Subcutaneous adipose tissue (tissue), 4 donors: ENCODE data around the gene NLRP5. TPM values are rescaled to one million over a fixed set of nuclear protein-coding genes. Genes with fewer than 3 reads are reported as not detected.

ENCODE experiments used
- total RNA-seq, 4 donors: library from RNA; depleted of rRNA; stranded (reverse); fragments of >200 nt; gene quantifications; one replicate each; pipeline ENCODE4 v1.1.0, GENCODE V29; 2016
- TF ChIP-seq, protein P1 (sequence below): fragments of 450-650 bp; IDR thresholded peaks from one replicate; pipeline ENCODE4 v1.5.1; 2016; ENCODE audit warnings: low read depth, mild to moderate bottlenecking, control low read depth, antibody characterized with exemption, moderate library complexity

Gene NLRP5
- total RNA-seq: not detected

DNA sequence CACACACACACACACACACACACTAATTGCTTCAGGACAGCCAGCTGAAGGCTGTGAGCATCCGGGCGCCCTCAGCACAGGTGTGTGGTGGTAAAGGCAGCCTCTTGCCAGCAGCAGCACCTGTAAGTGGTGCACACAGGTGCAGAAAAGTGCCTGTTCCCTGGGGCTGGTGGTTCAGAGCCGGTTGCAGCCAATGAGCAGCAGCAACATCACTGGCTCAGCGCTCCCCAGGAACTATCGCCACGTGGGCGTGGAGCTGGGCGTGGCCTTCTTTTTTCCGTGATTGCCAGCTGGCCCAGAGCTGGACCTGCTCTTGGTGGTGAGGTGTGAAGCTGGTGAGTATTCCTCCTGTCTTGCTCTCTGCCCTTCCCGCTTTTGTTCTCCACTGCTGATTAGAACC lies at the start of gene NLRP5:
NLRP5 (plus strand) TSS at position 289 of the 400 bp plus-strand sequence.
- TF ChIP-seq, protein P1, sequence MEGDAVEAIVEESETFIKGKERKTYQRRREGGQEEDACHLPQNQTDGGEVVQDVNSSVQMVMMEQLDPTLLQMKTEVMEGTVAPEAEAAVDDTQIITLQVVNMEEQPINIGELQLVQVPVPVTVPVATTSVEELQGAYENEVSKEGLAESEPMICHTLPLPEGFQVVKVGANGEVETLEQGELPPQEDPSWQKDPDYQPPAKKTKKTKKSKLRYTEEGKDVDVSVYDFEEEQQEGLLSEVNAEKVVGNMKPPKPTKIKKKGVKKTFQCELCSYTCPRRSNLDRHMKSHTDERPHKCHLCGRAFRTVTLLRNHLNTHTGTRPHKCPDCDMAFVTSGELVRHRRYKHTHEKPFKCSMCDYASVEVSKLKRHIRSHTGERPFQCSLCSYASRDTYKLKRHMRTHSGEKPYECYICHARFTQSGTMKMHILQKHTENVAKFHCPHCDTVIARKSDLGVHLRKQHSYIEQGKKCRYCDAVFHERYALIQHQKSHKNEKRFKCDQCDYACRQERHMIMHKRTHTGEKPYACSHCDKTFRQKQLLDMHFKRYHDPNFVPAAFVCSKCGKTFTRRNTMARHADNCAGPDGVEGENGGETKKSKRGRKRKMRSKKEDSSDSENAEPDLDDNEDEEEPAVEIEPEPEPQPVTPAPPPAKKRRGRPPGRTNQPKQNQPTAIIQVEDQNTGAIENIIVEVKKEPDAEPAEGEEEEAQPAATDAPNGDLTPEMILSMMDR: no peak

DNA sequence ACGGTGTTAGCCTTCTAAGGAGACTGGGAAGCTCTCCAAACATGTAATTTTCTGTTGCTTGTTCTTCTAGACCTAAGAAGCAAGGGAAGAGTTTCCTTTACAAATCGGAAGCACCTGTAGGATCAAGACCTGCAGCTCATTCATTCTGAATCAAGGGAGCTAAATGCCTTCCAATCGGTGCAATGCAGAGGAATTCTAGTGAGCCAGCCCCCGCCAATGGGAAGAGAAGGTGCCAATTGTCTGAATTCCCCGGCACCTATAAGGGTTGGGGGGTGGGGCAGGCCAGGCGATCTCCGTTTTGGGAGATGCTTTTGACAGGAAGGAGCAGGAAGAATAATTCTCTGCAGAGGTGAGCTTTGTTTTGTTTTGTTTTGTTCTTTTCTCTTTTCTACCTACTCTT lies 47.4 kb upstream of the NLRP5 start:
- TF ChIP-seq, protein P1: no peak

DNA sequence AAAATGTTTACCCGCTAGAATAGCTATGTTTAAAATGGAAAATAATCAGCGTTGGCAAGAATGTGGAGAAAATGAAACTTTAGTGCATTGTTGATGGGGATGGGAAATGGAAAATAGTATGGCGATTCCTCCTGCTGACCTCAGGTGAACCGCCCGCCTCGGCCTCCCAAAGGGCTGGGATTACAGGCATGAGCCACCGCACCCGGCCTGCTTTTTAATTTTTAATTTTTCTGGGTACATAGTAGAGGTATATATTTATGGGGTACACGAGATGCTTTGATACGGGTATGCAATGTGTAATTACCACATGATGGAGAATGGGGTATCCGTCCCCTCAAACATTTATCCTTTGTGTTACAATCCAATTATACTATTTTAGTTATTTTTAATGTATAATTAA lies 46.3 kb upstream of the NLRP5 start:
- TF ChIP-seq, protein P1: no peak

DNA sequence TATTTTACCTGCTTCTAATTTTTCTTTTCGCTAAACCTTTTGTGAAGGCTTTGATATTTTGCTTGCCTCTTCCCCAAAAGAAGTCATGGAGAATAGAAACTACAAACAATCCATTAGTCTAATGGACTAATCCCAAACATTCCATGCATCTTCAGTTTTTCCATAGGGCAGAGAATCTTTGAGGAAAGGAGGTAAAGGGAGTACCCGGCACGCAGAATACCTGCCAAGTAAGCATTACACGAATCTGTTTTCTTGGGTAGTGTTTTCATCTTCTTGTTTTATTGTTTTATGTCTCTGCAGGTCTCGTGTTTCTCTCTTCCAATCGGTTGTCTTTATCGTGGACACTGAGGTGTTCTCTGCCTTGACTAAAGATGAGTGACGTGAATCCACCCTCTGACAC lies 39.0 kb upstream of the NLRP5 start, which contains the start of gene NLRP8:
NLRP8 (plus strand) TSS at position 301 of the 400 bp plus-strand sequence.
- TF ChIP-seq, protein P1: no peak

DNA sequence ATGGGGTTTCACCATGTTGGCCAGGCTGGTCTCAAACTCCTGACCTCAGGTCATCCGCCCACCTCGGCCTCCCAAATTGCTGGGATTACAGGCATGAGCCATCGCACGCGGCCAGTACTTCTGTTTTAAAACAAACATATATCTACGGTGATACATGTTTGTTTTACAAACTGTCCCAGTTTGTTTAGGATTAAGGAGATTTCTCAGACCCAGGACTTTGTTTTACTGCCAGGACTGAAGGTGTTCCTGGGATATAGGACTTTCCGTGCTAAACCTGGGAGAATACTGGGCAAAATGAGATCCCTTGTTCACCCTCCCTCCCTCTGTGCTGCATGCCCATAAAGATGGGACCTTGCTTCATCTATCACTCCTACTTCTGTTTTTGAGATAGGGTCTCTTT lies 30.1 kb upstream of the NLRP5 start:
- TF ChIP-seq, protein P1: no peak

DNA sequence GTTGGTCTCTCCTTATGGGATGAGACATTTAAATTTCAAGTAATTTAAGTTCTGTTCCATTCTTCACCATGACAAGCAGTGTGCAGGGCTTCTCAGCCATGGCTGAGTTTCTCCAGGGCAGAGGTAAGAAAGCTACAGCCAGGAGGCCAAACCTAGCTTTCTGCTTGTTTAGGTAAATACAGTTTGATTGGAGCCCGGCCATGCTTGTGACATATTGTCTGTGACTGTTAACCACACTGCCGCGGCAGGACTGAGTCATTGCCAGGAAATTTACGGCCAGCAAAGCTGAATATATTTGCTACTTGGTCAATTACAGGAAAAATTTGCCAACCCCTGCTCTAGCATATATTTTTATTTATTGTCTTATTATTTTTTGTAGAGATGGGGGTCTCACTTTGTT lies 28.2 kb upstream of the NLRP5 start:
- TF ChIP-seq, protein P1: no peak

DNA sequence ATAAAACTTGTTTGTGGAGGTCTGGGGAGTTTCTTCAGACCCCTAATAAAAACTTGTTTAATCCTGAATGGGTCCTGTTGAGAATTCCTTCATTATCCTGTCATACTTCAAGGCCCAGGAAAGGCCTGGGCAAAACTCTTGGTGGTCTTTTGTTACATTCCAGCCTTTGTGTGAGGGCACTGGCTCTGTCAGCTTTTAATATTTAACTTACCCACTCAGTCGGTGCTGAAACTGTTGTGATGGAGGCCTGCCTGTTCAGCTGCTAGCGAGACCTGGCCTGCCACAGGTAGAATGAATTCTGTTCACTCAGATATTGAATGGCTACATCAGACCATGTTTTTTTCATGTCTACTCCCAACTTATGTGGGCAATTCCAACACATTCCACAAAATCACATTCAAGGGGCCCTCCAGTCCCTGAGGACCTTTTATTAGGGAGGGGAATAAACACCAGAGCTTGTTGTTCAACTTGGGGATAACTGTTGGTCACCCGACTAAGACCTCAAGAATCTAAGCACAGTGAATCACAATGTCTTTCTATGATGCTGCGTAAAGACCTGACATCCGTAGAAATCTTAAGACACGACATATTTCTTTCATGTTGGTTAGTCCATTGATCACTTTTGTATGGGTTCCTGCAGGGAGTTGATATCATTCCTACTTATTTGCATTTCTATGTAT lies 26.4 kb upstream of the NLRP5 start:
- TF ChIP-seq, protein P1: no peak
